Nucleus accumbens (tissue), 56 donors: Measurements from ENCODE around the gene PPP1R1C.
A peak's percentile ranks its signal among the peaks of the same experiment; 100 is the strongest.

Experiments
- DNase-seq, 56 donors: peaks; one replicate each; lab custom pipeline; 2025; lab: John Stamatoyannopoulos, UW

The PPP1R1C gene

DNA sequence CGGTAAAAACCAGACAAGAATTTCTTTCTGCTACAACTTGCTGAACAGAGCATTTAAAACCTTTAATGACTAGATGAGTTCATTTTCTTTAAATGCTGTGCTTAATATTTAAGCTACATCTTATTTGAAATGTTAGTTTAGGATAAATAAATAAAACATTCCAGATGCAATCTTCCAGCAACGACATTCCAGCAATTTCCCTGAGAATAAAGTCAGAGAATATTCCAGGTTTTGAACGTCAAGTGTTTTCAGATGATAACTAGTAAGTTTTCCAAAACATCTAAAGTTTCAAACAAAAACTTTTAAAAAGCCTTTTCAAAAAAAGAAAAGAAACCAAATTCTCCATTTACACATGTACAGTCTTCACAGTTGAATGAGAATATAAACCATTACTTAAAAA is 104.8 kb downstream of the PPP1R1C start:
- no peak for DNase-seq

DNA sequence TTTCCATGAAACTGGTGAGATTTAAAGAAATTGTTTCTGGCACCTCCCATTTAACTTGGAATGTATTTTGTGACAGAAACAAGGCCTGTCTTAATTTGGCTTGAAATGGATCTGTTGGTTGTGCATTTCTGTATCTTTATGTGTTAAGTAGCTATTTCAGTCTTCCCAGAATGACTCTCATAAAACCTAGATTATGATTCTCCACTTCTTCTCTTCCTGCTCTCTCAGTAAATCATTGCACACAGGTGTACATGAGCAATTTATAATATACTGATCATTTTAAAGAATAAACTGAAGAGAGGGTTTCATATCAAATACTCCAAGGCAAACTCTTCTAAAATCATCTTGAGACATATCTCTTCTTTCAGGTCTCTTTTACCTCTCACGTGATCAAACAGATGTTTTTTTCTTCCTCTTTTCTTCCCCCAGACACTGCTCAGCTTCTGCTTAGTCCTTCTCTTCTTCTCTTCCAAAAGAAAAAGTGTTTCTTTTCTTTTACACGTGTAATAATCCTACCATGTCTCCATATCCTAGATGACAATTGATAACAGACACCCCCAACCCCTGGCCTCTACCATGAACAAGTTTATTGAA is 112.0 kb downstream of the PPP1R1C start:
- DNase-seq = no peak

DNA sequence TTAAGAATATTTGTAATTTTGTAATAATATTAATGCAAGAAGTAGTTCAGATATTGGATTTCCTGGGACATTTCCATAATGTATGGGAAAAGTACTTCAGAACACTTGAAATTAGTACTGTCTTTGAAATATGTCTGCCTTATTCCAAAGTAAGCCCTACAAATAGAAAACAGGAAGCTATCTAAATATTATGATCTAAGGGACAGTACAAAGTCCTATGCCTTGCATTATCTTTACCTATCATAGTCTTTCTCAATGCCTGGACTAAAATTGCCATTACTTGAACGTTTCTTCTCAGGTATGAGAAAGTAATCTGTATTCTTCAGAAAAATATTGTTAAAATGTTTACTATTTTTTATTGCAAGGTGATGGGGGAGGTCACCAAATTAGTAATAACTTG is 113.0 kb downstream of the PPP1R1C start:
- no peak for DNase-seq

GRCh38 chr2:182101263-182101662 is 115.6 kb downstream of the PPP1R1C start:
- DNase-seq = no peak

DNA sequence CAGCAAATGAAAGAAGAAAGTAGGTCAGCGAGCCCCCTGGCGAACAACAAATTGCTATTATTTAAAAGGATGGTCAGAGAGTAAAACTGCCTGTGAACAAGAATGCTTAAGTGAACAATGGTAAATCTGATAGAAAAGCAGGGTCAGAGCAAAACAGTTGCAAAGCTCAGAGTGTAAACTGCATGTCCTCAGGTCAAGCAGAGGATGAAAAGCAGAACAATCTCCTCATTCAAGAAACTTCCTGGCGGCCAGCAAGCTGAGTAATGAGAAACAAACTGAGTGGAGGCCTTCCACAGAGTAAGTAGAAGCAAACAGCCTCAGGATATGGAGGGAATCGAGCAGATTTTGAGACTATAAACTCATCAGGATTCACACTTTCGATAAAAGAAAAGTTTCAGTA is 117.9 kb downstream of the PPP1R1C start:
- DNase-seq = peak in 2 of 56 donors; percentile 1 to 3

GRCh38 chr2:182110347-182110746 is 124.7 kb downstream of the PPP1R1C start:
- no peak for DNase-seq

DNA sequence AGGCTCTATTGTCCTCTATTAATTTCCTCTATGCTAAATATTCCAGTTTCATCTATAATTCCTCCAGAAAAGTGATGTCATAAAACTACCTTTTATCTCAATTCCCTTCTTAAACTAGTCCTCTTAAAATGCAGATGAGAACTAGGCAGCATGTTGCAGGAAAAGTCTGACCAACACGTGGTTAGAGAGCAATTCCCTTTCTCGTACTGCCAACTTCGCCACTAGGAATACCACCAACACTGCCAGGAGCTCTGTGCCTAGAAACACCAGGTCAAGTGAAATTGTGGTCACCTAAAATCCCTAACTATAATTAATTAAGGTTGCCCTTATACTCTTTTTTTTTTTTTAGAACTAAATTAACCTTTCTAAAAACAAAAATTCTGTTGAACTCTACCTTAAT is 127.7 kb downstream of the PPP1R1C start:
- DNase-seq = no peak

DNA sequence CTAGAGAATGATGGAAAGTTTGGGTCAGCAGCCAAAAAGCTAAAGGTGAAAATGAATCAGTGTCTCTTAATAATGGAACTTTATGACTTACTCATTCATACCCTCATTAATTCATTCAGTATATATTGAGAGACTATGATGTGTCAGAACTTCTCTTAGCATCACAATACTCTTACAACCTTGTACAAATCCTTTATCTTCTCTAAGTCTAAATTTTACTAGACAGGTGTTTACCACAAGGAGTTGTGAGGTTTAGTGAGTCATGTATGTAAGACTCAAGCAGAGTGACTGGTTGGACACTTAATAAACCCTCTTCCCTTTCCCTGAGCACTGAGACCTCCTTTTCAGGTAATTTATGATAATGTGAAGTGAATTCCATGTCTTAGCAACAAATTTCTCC is 129.6 kb downstream of the PPP1R1C start:
- DNase-seq = no peak

- no peak for DNase-seq
Observed at GRCh38 chr2:182116774-182117173, 131.1 kb downstream of the PPP1R1C start.

GRCh38 chr2:182117196-182117595 is 131.5 kb downstream of the PPP1R1C start:
- DNase-seq = no peak

GRCh38 chr2:182128821-182129707 is 143.4 kb downstream of the PPP1R1C start:
- DNase-seq = no peak

- DNase-seq = no peak
Observed at GRCh38 chr2:182132605-182133004, 147.0 kb downstream of the PPP1R1C start.

DNA sequence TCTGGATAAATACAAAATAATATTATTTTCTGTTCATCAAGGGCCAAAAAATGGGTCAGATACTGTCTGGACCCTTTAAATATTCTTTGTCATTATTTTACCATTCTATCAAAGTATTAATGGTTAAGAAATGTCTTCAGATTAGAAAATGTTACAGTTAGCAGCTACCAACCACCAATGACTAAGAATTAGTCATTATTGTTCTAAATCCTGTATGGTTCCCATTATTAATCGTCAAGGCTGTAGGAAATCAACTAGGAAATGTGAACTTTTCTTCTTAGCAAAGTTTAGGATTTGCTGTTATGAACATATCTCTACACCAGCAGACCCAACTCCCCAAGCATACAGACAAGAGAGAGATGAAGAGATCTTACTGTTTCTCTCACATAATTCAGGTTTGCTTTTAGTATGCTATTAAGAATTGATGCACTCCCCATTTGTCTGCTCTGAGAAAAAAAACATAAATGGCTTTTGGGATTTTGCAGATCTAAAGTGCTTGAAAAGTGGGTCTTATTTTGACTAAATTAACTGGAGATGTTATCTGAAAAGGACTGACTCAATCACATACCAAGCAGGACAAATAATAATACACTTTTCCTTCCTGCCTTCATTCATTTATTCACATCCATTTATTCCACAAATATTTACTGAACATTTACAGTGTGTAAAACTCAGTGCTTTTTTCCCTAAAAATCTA is 147.7 kb downstream of the PPP1R1C start:
- DNase-seq = no peak

DNA sequence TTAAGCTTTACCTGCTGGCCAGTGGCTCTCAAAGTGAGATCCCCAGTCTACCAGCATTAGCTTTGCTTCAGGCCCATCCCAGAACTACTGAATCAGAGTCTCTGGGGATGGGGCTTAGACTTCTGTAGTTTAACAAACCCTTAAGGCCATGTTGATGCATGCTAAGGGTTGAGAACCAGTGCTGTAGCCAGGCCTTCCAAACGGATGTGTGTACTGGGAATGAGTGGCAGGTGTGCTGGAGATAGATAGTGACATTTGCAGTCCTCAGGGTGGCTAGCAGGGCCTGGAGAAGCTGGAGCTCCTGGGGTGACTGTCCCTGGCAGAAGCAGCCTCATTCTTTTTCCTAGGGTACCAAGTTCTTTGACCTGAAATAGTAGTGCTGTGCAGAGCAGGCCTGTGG is 148.5 kb downstream of the PPP1R1C start:
- DNase-seq = no peak

DNA sequence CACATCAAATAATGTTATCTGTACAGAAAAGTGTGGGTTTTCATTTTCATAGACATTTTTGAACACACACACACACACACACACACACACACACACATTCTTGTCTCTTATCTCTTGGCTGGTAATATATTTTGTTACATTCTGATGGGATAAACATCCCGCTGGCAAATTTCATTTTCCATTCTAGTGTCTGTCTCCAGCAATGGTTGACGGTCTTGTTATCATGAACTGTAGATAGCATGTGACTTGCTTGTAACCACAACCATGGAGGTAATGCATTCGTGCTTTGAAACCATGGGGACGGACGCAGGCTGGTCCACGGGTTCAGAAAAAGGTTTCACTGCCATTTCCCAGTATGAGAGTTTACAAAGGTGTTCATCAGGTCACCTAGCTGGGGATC is 156.4 kb downstream of the PPP1R1C start:
- no peak for DNase-seq

- DNase-seq = no peak
Observed at GRCh38 chr2:182144041-182144775, 158.6 kb downstream of the PPP1R1C start.

DNA sequence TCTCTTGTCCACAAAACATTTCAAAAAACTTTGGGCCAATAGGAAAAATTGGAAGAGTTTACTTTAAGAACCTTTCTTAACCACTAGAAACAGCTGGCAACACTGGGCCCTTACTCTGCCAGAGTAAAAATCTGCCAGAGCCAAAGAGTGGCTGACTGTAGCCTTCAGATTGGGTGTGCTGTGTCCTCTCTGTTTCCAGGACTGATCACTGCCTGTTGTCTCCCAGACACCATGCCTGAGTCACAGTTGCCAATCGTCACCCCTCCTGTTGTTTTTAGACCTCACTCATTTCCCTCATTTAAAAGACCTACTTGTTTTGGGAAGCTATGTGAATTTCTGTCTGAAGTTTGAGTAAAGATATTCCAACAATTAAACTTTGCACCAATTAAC is 159.1 kb downstream of the PPP1R1C start:
- peak in 4 of 56 donors; percentile 1 to 6 (median 2) for DNase-seq

- DNase-seq = peak in 3 of 56 donors; percentile 1 to 8 (median 6)
Observed at GRCh38 chr2:182148344-182148743, 162.7 kb downstream of the PPP1R1C start.

GRCh38 chr2:182163878-182164277 is 178.2 kb downstream of the PPP1R1C start:
- DNase-seq = no peak

DNA sequence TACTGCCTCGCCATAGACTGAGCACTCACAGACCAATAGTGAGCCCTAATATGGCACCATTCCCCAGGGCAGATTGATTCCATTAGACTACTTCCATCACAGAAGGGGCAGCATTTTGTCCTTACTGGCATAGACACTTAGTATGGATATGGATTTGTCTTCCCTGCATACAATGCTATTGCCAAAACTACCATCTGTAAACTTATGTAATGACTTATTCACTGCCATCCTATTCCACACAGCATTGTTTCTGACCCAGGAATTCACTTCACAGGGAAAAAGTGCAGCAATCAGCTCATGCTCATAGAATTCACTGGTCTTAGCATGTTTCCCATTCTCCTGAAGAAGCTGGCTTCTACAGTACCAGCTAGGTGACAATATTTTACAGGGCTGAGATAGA is 179.0 kb downstream of the PPP1R1C start:
- no peak for DNase-seq

DNA sequence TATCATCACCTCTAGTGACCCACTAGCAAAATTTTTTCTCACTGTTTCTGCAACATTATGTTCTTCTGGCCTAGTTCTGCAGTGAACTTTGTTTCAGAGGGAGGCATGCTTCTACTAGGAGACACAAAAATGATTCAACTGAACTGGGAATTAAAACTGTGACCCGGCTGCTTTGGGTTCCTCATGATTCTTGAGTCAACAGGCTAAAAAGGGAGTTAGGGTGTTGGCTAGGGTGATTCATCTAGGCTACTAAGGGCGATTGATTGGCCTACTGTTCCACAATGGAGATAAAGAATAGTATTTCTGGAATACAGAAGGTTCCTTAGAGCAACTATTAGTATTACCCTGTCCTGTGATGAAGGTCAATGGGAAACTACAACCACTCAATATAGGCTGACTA is 179.5 kb downstream of the PPP1R1C start:
- no peak for DNase-seq
